Endothelial cell of umbilical vein (primary cell): Measurements from ENCODE around the gene CHAF1A. TPM values are rescaled to one million over a fixed set of nuclear protein-coding genes. Genes with fewer than 3 reads are reported as not detected.

ENCODE experiments used
- BruUV-seq: library from RNA; stranded (reverse); fragments of 400-500 nt; replicated peaks from 2 replicates; lab custom pipeline; 2021; lab: Mats Ljungman, UMichigan
- CTCF ChIA-PET: fragments of 300-600, 350-600 bp; sonication (Branson Sonifier 250); formaldehyde crosslinking; loops from one replicate; lab custom pipeline; 2021; ENCODE audit warnings: antibody characterized with exemption, inconsistent platforms; lab: Charles Lee
- POLR2A ChIA-PET: fragments of 300-600, 350-600 bp; sonication (Branson Sonifier 250); formaldehyde crosslinking; loops from one replicate; lab custom pipeline; 2021; ENCODE audit warnings: antibody characterized with exemption, inconsistent platforms; lab: Charles Lee
- DNase-seq: peaks from one replicate; pipeline ENCODE4 v3.0.0-alpha.2; 2011; ENCODE audit warnings: low read depth, low spot score
- FAIRE-seq: peaks from 2 replicates; lab custom pipeline; 2011; peaks lifted over from hg19 to GRCh38; lab: Jason Lieb, UNC
- H2AFZ ChIP-seq: 2 replicates; pipeline ENCODE4 v1.6.0; 2012; ENCODE audit warnings: low read depth, low read length, control low read depth, inconsistent platforms
- H3K27ac ChIP-seq: 2 replicates; pipeline ENCODE4 v1.5.1; 2011; ENCODE audit warnings: low read depth, mild to moderate bottlenecking, control low read depth, low read length, moderate library complexity; ENCODE audit not compliant: insufficient read depth
- H3K27me3 ChIP-seq, 2 experiments: 2 replicates each; pipeline versions ENCODE4 v1.6.0 to v1.6.1; 2011; ENCODE audit warnings: low read length in 2 of 2, mixed read lengths in 1 of 2; ENCODE audit not compliant: control insufficient read depth in 2 of 2, insufficient read depth in 2 of 2
- H3K36me3 ChIP-seq, 2 experiments: 2 replicates in 1 of 2; 3 replicates in 1 of 2; pipeline ENCODE4 v1.5.1; 2011; ENCODE audit warnings: low read length in 2 of 2, mild to moderate bottlenecking in 1 of 2, moderate library complexity in 1 of 2; ENCODE audit not compliant: control insufficient read depth in 2 of 2, insufficient read depth in 2 of 2; ENCODE audit errors: extremely low read depth in 1 of 2
- H3K4me1 ChIP-seq: 3 replicates; pipeline ENCODE4 v1.5.1; 2011; ENCODE audit warnings: mild to moderate bottlenecking, low read length; ENCODE audit not compliant: control insufficient read depth, insufficient read depth; ENCODE audit errors: extremely low read depth
- H3K4me2 ChIP-seq: 2 replicates; pipeline ENCODE4 v1.6.1; 2011; ENCODE audit warnings: low read length, control low read depth, mixed read lengths; ENCODE audit not compliant: insufficient read depth
- H3K4me3 ChIP-seq, 3 experiments: fragments of 200-600 bp in 1 of 3; sonication (generic), shearing (Covaris generic) in 1 of 3; replicated peaks in 1 of 3; 2 replicates each; pipeline ENCODE4 v1.5.1; 2011 to 2016; ENCODE audit warnings: control low read depth in 3 of 3, low read length in 3 of 3, mild to moderate bottlenecking in 2 of 3, inconsistent platforms in 1 of 3, low read depth in 1 of 3, moderate library complexity in 1 of 3; ENCODE audit not compliant: insufficient read depth in 1 of 3
- H3K79me2 ChIP-seq: 2 replicates; pipeline ENCODE4 v1.6.0; 2012; ENCODE audit warnings: low read length, inconsistent platforms; ENCODE audit not compliant: control insufficient read depth, insufficient read depth
- H3K9ac ChIP-seq: replicated peaks from 2 replicates; pipeline ENCODE3; 2011; ENCODE audit warnings: low read length, control low read depth; ENCODE audit not compliant: insufficient read depth; ENCODE audit errors: extremely low read depth
- H3K9me1 ChIP-seq: replicated peaks from 3 replicates; pipeline ENCODE4 v1.6.0; 2011; ENCODE audit warnings: mild to moderate bottlenecking, low read length; ENCODE audit not compliant: control insufficient read depth, insufficient read depth; ENCODE audit errors: extremely low read depth
- H3K9me3 ChIP-seq: replicated peaks from 2 replicates; pipeline ENCODE4 v1.5.1; 2012; ENCODE audit warnings: low read length, inconsistent platforms; ENCODE audit not compliant: control insufficient read depth, insufficient read depth
- H4K20me1 ChIP-seq: replicated peaks from 2 replicates; pipeline ENCODE3; 2011; ENCODE audit warnings: mild to moderate bottlenecking, low read length; ENCODE audit not compliant: control insufficient read depth, insufficient read depth; ENCODE audit errors: extremely low read depth
- CTCF ChIP-seq, 2 donors: IDR thresholded peaks; 1 replicate in 1 of 2; 2 replicates in 1 of 2; pipeline ENCODE4 v1.5.1; 2011; ENCODE audit warnings: low read length in 2 of 2, mild to moderate bottlenecking in 2 of 2, moderate library complexity in 2 of 2, control low read depth in 1 of 2, inconsistent platforms in 1 of 2, low read depth in 1 of 2; ENCODE audit not compliant: insufficient read depth in 1 of 2; ENCODE audit errors: extremely low read depth in 1 of 2
- EZH2 ChIP-seq: IDR thresholded peaks from 2 replicates; pipeline ENCODE4 v1.6.1; 2012; ENCODE audit warnings: borderline replicate concordance, low read depth, mild to moderate bottlenecking, moderate library complexity, low read length, inconsistent platforms; ENCODE audit not compliant: severe bottlenecking
- FOS ChIP-seq: IDR thresholded peaks from 2 replicates; pipeline ENCODE4 v1.6.1; 2011; ENCODE audit warnings: mild to moderate bottlenecking, low read length, moderate library complexity, borderline replicate concordance; ENCODE audit not compliant: insufficient read depth
- GATA2 ChIP-seq: IDR thresholded peaks from 2 replicates; pipeline ENCODE4 v1.7.0; 2011; ENCODE audit warnings: low read depth, mild to moderate bottlenecking, moderate library complexity, mixed read lengths, low read length; ENCODE audit not compliant: insufficient read length, insufficient read depth
- JUN ChIP-seq: IDR thresholded peaks from 2 replicates; pipeline ENCODE4 v1.6.1; 2011; ENCODE audit warnings: borderline replicate concordance, low read depth; ENCODE audit not compliant: insufficient read length, insufficient read depth
- MYC ChIP-seq: IDR thresholded peaks from one replicate; pipeline ENCODE4 v1.6.1; 2011; ENCODE audit warnings: mild to moderate bottlenecking, low read depth, low read length
- POLR2A ChIP-seq: IDR thresholded peaks from 2 replicates; pipeline ENCODE4 v1.6.1; 2012; ENCODE audit warnings: low read depth, mild to moderate bottlenecking, control low read depth, low read length
- POLR2AphosphoS5 ChIP-seq: IDR thresholded peaks from 2 replicates; pipeline ENCODE4 v1.6.1; 2012; ENCODE audit warnings: low read depth, mild to moderate bottlenecking, control low read depth, low read length, moderate library complexity; ENCODE audit not compliant: insufficient read depth
- dilution Hi-C: fragments of 300-500 bp; cut with MboI; formaldehyde crosslinking; loops from one replicate; pipeline ENCODE4 v1.15.0; 2019; ENCODE audit warnings: low sequenced_read_pairs; ENCODE audit not compliant: extremely low pct_ligation_motif_present
- intact Hi-C: fragments of 100-400 bp; cut with micrococcal nuclease; formaldehyde crosslinking; loops from one replicate; pipeline ENCODE4 v1.10.0; 2022
- polyA plus RNA-seq, 4 experiments: library from polyadenylated mRNA; depleted of rRNA in 3 of 4; stranded (reverse) in 3 of 4; unstranded in 1 of 4; fragments of >200 nt; gene quantifications; 2 replicates each; pipeline versions ENCODE4 v1.2.1 to v1.2.3, GENCODE V29; 2011 to 2012; ENCODE audit warnings: missing spikeins in 1 of 4
- total RNA-seq: library from RNA; stranded (reverse); gene quantifications from 2 replicates; pipeline ENCODE4 v1.2.3, GENCODE V29; 2021
- TF ChIP-seq, protein P1 (sequence below): IDR thresholded peaks from 2 replicates; pipeline ENCODE4 v1.6.1; 2011; ENCODE audit not compliant: insufficient read depth, insufficient read length

Gene CHAF1A
- total and polyA plus RNA-seq, 2 donors (not counting 3 experiments of a cell fraction or from before 2014, with no cell fraction given) = 19.5 to 44.5 TPM

DNA sequence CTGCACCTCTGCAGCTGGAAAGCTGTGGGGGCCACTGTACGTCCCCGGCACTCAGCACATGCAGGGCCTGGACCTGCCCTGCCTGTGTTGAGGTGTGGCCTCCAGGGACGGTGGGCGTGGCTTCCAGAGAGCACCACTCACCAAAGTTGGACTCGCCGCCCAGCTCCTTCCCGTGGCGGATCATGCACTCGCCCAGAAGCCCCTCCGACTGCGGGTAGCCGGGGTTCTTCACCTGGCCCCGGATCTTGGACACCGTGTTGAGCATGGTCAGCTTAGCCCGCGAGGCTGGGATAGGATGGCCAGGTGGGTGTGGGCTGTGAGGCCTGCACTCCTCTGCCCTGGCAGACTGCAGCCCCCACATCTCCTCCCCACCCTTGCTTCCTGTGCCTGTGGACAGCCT is 37.1 kb upstream of the CHAF1A start:
- no TSS peak for BruUV-seq
- H3K9me3 ChIP-seq = no peaks in the 10 kb centered on the region
- intact Hi-C loops = no loop called here
- H3K79me2 ChIP-seq = peaks cover 28% of the 10 kb centered on the region
- peaks cover 20% of the 10 kb centered on the region for H3K4me1 ChIP-seq
- TF ChIP-seq GATA2 (no peak), EZH2 (no peak), POLR2A (no peak), FOS (no peak)
- DNase-seq (no peak), FAIRE-seq (no peak)
- no peak overlapping the region for H2AFZ ChIP-seq
- no peaks in the 10 kb centered on the region for H4K20me1 ChIP-seq
- no peak overlapping the region for H3K27ac ChIP-seq
- no peak overlapping the region for H3K9ac ChIP-seq
- H3K4me3 ChIP-seq = no peak overlapping the region
- no peak overlapping the region for H3K4me2 ChIP-seq
- ChIA-PET POLR2A (no interaction called here), CTCF (interaction anchor here (0.9 to 1.7 kb wide), 4 partner anchors 9 to 98 kb away, joined by 3 to 6 read pairs (median 4); partner anchors contain the start of gene SH3GL1)
- H3K27me3 ChIP-seq = no peaks in the 10 kb centered on the region
- H3K36me3 ChIP-seq = peaks cover 5 to 63% of the 10 kb centered on the region in 2 experiments
- dilution Hi-C loops = loop anchor here (10.0 kb wide), 1 partner anchor 49 kb away; no protein-coding TSS in a partner anchor
- no peaks in the 10 kb centered on the region for H3K9me1 ChIP-seq

DNA sequence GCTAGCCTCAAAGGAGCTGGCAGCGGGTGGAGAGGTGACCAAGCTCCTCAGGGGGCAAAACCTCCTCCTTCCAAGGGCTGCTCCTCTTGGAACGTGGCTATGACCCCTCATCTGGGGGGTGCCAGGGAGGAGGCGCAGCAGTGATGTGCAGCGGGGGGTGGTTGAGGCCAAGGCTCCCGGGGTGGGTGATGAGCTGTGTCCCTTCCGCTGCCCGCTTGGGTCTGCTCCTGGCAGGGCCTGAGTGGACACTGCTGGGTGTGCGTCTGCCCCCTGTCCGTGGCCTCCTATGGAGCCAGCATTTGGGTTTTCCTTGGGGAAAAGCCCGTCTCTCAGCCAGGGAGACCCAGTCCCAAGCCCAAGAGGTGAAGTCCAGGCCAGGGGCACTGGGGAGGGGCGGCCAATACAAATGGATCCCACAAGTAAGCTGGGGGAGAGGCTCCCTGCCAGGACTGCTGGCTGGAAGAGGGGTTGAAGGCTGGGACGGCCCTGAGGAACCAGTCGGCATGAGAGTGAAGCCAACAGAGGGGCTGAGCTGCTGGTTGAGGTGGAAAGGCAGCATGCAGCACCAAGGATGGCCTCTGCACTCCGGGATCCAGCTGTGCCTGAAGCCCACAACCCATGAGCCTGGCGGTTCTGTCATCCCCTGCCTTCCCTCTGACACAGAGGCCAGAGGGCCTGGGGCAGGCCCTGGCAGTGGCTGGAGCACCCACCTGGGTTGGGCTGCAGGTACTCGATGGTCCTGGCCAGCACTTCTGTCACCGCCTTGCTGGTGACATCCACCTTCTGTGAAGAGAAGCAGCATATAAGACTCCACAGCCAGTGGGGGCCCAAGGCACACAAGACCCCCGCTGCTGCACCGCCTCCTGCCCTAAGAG is 36.4 kb upstream of the CHAF1A start:
- no peak for DNase-seq
- Histone ChIP-seq H3K27ac (no peak overlapping the region), H3K4me1 (peaks cover 20% of the 10 kb centered on the region), H2AFZ (no peak overlapping the region), H3K4me2 (no peak overlapping the region), H3K9me3 (no peaks in the 10 kb centered on the region), H4K20me1 (no peaks in the 10 kb centered on the region), H3K36me3 (peaks cover 5 to 57% of the 10 kb centered on the region in 2 experiments), H3K79me2 (peaks cover 35% of the 10 kb centered on the region), H3K27me3 (no peaks in the 10 kb centered on the region), H3K9me1 (no peaks in the 10 kb centered on the region), H3K4me3 (no peak overlapping the region), H3K9ac (no peak overlapping the region)
- TF ChIP-seq FOS = no peak
- TF ChIP-seq POLR2A = no peak
- TF ChIP-seq JUN = no peak
- no peak for TF ChIP-seq GATA2
- no peak for TF ChIP-seq CTCF (IDR thresholded peaks at IDR 0.05; ENCODE audit: extremely low read depth in 1 of 2, insufficient read depth in 1 of 2, low read depth in 1 of 2, low read length in 2 of 2)
- TF ChIP-seq, protein P1, sequence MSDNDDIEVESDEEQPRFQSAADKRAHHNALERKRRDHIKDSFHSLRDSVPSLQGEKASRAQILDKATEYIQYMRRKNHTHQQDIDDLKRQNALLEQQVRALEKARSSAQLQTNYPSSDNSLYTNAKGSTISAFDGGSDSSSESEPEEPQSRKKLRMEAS = no peak
- no peak for TF ChIP-seq EZH2
- TF ChIP-seq MYC = no peak
- no peak for TF ChIP-seq POLR2AphosphoS5
- no TSS peak for BruUV-seq
- dilution Hi-C loops (loop anchor here (10.0 kb wide), 1 partner anchor 49 kb away; no protein-coding TSS in a partner anchor), intact Hi-C loops (no loop called here)
- ChIA-PET CTCF (interaction anchor here (0.9 to 1.7 kb wide), 4 partner anchors 9 to 99 kb away, joined by 3 to 6 read pairs (median 4); partner anchors contain the start of gene SH3GL1), POLR2A (no interaction called here)
- no peak for FAIRE-seq
